Stimulated activated CD8-positive, alpha-beta memory T cell treated with anti-CD3 and anti-CD28 coated beads, Interleukin-7, amount 100 ng/mL, for 24 hours (primary cell): ENCODE measurements around the gene ABLIM2.

ENCODE experiments used
- DNase-seq: peaks from one replicate; pipeline ENCODE4 v3.0.0-alpha.2; 2020; ENCODE audit warnings: low read depth

Gene ABLIM2

DNA sequence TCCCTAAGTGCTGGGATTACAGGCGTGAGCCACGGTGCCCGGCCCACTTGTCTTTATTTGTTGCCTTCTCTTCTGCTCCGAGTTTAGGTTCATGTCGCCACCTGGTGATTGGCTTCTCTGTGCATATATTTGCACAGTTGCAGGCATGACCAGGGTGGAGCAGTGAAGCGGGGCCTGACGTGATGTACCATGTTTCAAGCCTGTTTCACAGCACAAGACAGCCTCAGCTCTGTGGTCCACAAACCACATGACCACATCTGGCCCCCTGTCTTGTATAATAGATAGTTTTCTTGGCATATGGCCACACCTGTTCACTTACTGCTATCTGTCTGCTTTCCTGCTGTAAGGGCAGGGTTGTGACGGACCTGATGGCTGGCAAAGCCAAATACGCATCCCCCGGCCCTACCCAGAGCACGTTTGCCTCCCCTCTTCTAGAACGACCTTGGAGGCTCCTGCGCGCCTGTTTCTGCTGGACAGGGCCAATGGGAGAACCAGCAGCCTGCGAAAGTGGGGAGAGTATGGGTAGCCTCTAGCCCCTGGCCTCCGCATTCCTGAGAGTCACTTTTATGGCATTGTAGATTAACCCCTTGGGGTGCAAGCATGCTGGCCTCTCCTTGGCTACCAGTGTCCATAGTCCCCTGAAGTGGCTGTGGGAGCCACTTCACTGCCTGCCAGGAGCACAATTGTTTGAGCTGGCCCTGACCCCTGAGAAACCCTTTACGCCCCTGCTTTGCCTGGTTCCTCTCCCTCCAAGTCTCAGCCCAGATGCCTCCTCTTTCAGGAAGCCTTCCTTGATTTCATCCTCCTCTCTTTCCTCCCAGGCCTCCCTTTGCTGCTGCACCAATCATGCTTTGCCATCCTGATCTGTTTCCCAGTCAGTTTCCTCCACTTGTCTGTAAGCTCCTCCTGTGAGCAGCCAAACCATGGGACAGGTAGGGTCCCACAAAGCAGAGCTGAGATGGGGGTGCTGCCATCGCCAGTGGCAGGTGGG is 34.4 kb upstream of the ABLIM2 start:
- no peak for DNase-seq

DNA sequence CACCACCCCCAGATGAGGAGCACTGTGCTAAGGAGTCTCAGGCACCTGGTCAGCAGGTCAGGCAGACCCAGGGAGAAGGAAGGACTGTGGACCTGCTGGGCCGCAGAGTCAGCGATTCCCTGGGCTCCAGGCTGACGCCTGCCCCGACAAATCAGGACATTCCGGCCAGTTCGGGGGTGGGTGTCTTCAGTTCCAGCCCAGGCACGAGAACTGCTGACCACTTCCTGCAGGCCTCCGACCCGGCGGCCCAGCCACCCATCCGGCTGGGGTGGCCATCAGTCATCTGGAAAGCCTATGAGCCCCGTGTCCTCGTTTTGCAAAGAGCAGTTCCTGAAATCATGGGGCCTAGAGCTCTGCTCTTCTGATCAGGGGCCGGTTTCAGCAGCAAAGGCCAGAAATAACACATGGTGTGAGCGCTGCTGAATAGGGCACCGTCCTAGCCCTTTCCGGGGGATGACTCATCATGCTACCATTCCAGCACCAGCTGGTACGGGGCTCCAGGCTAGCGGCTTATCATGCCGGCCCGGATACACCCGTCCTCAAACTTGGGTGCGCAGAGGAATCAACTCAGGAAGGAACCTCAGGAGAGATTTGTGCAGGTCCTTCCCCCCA is 32.6 kb upstream of the ABLIM2 start:
- no peak for DNase-seq

DNA sequence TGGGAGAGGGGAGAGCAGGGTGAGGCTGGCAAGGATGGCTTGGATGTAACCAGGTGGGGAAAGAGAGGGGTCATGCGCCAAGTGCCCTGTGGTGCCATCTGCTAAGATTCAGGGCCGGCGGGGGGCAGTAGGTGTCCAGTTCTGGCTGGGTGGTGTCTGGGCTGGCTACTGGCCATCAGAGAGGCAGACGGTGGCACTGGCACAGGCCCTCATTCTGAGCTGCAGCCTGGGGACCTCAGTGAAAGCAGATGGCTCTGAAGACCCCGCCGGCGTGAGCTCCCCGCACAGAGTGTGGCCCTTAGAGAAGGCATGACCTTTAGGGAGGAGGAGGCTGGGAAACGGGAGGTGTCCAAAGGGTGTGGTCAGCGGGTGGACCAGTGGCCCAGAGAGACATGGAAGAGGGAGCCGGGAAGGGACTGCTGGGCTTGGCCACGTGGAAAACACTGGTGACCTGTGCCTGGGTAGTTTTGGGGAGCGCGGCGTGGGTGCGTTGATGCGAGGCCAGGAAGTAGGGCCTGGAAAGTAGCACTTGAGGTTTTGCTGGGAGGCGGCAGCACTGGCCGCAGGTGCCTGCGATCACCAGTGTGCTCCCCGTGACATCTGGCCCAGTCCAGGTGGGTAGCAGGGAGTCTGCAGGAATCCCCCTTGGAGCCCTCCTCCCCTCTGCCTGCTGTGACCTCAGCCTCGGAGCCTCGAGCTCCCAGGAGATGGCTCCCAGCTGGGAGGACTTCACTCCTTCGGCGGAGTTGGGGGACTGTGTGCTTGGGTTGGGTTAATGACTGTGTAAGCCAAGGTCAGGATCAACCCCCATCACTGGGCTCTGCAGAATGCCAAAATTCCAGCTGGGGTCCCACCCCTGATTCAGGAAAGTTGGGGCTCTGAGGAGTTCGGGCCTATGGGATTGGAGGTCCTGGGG is 31.2 kb upstream of the ABLIM2 start:
- no peak for DNase-seq

DNA sequence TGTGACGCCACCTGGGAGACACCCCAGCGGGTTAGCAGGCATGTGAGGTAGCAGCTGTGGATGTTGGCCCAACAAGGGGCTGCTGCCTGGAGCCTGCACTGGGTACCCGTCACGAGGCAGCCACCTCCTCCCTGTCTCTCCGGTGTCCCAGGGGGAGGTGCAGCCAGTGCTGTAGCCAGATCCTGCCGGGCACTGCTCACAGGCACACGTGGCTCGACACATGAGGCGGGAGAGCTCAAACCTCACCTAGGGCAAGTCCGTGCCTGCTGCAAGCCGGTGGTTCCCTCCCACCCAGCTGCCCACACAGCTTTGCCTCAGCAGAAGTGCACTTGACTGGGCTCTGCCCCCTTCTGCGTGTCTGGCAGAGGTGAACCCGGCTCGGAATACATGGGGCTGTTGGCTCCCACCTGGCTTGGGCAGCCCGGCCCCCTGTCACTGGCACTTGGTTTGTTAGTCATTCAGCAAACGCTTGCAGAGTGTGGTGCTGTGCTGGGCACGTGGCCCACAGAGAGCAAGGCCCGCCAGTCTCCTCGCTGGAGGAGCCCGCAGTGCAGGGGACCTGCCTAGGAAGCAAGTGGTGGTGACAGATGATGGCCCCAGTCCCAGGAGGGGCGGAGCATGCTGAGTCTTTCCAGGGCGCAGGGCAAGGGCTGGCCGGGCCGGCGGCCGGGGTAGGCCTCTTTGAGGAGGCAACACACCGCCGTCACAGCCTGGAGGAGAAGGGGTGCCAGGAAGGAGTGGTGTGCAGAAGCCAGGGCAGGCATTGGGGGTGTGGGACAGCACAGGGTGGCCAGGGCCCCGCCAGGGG is 30.3 kb upstream of the ABLIM2 start:
- no peak for DNase-seq

DNA sequence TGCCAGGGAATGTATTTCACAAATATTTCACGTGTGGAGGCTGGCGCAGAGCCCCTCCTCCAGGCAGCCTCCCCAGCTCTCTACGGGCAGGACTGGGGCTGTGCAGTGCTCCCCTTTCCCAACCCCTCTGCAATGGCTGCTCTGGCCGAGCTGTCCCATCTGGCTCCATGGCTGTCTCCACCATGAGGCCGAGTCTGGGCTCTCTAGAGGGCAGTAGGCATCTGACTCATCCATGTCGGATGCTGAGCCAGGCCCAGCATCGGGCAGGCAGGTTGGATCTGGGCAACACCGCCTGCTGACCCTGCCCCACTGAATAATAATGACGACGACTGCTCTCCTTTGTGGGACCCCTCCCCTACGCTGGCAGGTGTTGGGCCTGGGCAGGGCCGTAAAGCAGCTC is 29.5 kb upstream of the ABLIM2 start:
- no peak for DNase-seq

DNA sequence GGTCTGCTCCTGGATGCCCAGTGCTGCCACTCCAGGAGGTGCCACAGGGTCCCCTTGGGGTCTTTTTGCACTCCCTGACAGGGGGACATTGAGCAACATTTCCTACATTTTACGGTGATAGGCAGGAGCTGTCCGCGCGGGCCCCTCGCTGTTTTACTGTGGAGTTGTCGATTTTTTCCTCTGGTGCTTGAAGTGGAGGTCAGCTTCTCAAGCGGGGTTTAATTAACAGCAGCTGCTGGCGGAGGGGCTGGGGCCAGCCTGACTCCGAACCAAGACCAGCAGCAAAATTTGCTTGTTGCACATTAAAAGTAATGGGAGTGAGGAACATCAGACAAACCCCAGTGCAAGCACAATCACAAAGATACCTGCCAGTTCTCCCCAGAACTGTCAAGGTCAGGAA is 27.3 kb upstream of the ABLIM2 start:
- no peak for DNase-seq

DNA sequence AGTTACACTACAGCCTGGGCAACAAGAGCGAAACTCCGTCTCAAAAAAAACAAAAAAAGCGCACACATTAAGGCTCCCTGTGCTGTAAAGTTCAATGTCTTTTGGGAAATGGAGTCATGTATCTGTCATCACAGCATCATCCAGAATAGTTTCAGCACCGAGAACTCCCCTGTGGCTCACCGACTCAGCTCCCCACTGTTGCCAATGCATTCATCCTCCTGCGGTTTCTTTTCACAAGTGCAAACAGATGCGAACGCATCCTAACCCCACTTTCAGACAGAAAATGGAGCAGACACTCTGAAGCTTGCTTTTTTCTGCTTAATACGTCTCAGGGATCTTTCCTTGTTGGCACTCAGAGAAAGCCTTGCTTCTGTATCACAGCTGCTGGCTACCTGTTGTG is 26.7 kb upstream of the ABLIM2 start:
- DNase-seq: no peak

DNA sequence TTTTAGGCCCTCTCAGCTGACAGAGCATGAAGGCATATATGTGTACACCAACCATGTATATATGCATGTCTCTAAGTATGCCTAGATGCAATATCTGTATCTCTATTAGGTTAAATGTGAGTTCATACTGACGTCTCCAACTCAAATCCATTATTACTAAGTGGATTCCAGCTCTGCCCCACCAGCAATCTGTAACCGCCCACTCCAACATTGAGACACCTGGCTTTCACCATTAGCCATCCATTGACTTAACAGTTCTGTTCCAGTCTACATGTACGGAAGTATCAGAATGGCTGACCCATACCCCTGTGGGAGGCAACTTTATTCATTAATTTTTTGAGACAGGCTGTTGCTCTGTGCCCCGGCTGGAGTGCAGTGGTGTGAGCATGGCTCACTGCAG is 25.4 kb upstream of the ABLIM2 start:
- no peak for DNase-seq

DNA sequence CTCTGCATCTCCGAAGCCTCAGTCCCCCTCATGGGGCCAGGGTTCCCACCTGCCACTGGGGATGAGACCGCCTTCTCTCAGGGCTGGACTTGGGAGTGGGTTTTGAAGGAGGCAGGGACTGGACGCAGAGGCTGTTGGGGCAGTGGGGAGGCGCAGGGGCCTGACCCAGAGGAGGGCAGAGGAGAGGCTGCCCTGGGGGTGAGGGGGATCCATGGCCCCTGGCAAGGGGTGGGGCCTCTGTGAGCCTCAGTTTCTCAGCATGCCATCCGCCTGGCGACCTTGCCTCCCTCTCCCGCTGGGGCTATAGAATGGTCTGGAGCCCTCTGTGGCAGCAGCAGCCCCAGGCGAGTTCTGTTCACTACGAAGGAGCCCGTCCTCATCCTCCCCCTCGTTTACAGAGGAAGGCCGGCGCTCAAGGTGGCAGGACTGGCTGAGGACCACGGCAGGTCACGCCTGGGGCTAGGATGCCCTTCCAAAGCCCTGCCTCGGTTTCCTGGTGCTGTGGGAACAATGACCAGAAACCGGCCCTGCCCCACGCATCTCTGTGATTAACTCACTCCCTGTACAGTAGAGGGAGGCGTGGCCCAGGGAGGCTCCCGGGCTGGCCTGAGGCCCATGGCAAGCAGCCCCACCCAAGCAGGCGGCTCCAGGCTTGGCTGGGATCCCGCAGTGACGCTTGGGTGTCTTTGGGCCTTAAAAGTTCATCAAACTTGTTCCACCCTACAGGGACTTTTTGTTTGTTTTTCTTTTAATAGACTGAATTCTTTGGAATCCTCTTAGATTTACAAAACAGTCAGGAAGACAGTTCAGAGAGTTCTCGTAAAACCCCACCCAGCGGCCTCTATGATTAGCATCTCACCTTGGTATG is 24.5 kb upstream of the ABLIM2 start:
- no peak for DNase-seq

DNA sequence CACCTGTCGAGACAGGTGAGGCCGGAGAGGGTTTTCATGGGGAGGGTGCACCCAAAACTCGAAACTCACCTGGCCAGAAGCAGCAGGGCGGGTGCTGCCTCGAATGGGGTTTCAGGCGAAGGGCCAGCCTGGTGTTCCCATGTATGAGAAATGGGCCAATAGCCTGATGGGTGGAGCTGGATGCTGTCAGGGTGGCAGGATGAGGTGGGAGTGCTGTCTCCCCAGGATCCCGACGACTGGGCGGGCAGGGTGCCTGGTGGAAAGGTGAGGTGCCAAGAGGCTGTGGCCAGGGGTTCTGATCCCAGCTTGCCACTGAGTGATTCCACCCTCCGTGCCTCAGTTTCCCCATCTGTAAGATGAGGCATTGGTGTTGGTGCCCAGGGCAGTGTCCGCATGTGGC is 23.7 kb upstream of the ABLIM2 start:
- DNase-seq: no peak

DNA sequence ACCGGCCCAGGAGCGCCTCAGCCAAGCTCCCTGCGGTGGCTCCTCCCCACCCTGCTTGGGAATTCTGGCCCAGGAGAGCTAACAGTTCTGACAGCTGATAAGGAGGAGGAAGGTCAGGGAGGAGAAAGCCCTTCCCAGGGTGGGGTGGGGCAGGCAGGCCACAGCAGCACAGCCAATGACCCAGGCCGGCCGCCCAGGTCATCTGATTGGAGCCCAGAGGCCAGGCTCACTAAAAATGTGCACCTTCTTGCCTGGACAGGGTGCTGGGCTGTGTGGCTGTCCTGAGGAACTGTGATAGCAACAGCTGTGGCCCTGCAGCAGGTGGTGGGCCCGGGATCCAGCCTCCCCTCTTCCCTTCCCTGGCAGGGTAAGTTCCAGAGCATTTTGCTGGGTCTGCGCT is 23.2 kb upstream of the ABLIM2 start:
- DNase-seq: no peak

DNA sequence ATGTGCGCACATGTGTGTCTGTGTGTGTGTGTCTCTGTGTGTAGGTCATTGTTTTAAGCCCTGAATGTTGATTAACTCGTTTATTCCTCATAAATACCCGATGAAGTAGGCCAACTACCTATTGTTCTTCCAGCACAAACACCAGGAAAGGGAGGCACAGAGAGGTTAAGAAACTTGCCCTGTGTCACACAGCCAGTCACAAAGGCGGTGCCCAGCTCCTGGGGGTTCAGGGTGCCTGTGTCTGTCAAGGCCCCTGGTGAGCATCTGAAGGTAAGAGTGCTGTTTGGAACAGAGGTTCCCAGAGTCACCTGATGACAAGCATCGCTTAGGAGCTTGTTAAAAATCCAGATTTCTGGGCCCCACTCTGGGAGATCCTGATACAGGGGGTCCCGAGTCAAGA is 22.5 kb upstream of the ABLIM2 start:
- no peak for DNase-seq

DNA sequence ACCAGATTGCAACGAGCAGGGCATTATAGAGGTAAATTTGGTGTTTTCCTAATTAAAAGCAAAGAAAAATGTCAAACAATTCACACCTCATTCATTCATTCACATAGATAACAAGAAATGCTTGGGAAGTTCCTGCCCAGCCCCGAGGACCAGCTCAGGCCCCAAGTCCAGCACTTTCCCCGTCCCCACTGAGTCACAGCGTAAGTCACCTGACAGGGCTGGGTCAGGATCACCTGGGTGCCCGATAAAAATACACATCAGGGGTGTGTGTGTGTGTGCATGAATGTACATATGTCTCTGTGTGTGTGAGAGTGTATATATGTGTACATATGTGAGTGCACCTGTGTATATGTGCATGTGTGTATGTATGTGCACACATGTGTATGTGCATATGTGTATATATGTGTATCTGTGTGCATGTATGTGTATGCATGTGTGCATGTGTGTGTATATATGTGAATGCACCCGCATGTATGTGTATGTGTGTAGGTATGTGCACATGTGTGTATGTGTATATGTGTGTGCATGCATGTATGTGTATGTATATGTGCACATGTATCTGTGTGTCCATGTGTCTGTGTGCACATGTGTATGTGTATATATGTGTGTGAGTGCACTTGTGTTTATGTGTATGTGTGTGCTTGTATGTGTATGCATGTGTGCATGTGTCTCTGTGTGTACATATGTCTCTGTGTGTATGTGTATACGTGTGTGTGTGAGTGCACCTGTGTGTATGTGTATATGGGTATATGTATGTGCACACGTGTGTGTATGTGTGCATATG is 21.9 kb upstream of the ABLIM2 start:
- DNase-seq: no peak

DNA sequence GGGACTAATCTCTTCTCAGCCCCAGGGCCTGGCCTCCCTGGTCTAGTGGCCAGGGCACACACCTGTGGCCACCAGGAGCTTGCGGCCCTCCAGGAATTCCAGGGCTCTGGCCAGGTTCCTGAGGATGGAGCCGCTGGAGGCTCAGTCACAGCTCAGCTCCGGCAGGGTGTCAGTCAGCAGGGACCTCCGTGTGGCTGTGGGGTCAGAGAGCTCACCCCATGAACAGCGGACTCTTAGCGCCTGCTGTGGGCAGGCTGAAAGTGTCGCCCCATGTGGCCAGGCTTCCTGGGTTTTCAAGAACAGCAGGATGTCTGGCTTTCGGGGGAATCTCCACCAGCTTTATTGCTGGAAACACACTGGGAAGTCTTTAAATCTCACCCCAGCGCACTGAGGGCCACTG is 21.2 kb upstream of the ABLIM2 start:
- DNase-seq: no peak

DNA sequence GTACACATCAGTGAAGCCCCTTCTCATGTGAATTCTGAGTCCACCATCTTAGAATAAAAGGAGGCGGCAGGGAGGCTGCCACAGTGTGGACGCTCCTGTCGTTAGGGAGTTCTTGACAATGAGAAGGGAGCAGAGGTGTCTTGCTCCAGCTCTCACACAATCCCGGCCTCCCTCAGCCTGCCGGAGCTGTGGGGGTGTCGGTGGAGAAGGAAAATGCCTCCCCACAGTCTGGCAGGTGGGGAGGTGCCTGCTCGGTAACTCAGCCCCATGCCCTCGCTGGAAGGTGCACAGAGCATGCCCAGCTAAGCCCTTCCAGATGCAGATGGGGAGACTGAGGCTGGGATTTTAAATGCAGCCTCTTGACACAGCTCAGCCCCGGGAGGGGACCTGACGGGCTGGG is 20.5 kb upstream of the ABLIM2 start:
- no peak for DNase-seq

DNA sequence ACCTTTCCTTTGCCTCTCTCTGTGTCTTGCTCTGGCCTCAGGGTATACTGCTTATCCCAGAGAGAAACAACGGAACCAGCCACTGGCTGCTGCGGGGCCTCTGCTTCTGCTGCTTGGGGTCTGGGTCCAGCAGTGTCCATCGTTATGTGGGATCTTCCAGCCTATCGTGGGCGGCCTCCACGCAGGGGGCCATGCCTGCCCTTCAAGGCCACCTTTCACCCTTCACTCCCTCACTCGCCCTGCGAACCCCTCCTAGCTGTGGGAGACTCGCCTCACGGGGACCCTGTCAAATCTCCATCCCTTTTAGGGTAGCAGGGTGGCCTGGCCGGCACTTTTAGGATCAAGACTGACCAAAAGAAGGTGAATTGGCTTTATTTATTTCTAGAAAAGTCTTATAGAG is 19.3 kb upstream of the ABLIM2 start:
- no peak for DNase-seq

DNA sequence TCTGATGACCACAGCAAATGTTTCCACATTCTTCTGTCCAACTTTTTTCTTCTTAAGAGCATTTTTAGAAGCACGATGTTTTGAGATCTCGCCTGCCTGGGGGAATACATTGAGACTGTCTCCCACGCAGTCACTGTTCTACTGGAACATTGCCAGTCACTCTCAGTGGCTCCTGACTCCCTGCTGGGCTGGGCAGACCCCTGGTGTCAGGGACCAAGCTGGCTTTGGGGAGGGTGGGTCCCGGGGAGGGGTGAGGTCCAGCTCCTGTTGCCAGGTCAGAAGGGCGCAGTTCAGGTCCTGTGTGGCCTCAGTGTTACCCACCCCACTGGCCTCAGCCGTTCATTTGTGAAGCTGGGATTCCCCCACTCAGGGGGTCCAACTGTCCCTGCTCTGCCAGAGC is 18.9 kb upstream of the ABLIM2 start:
- no peak for DNase-seq

DNA sequence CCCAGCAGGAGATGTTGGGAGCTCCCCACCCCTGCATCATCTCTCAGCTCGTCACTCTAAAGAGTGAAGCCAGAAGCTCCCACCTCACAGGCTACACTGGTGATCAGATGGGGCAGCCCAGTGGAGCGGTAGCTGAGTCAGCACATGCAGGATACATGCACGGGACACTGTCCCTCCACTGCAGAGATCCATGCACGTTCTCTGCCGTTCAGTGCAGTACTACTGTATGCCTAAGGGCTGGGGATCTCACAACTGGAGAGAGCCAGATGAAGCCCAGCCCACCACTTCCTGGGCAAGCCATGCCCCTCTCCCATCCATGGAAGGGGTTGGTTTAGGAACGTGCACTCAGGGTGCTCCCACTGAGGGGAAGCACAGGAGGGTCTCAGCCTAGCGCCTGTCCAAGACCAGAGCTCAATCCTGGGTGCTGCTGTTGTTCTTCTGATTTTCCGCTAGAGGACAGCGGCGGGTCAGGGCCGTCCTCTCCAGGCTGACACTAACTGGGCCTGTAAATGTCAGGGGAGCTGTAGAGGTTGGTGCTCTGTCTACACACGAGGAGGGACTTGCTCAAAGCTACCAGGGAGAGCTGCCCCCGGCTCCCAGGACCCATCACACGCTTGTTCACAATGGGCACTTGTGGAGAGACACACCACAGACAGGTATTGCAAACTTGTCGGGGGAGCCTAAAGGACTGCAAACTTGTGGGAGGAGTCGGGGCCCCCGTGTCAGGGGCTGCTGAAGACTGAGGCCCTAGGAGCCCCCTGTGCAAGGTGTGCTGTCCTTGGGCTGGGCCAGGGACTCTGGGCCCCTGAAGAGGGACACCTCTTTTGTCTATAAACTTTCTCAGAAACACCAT is 18.2 kb upstream of the ABLIM2 start:
- DNase-seq: no peak

DNA sequence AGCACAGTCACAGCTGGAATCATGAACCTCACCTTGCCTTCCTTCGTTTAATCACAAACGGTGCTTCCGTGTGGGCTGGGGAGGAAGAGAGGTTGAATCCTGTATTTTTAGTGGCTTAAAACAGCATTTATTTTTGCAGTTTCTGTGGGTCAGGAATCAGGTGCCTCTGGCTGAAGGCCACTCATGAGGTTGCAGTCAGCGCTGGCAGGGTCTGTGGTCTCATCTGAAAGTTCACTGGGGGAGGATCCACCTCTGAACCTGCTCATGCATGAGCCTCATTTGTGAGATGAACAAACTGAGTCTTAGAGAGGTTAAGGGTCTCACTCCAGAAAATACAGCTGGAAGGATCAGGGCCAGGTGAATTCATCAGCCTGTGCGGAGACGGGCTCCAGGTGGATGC is 17.1 kb upstream of the ABLIM2 start:
- no peak for DNase-seq
